Neural crest cell (in vitro differentiated cells): ENCODE measurements around the gene JTB. TPM values are rescaled to one million over a fixed set of nuclear protein-coding genes. Genes with fewer than 3 reads are reported as not detected.
A peak's percentile ranks its signal among the peaks of the same experiment; 100 is the strongest.
"Not testable (repeated sequence)": the region's sequence is repeated elsewhere in the genome, so short reads cannot be mapped to it uniquely, and the experiment has no call there.

ENCODE experiments used
- DNase-seq: peaks from one replicate; pipeline ENCODE4 v3.0.0; 2021; ENCODE audit warnings: low read depth, mixed read lengths, low spot score
- H3K27ac Mint-ChIP-seq: one replicate; pipeline ENCODE4 v1.8.0; 2021; ENCODE audit warnings: mild to moderate bottlenecking, mixed read lengths; ENCODE audit not compliant: unreplicated experiment
- H3K27me3 Mint-ChIP-seq: 2 replicates; pipeline ENCODE4 v1.8.0; 2021; ENCODE audit warnings: low read depth, mild to moderate bottlenecking, mixed read lengths
- H3K36me3 Mint-ChIP-seq: 2 replicates; pipeline ENCODE4 v1.8.0; 2021; ENCODE audit warnings: low read depth, mild to moderate bottlenecking, mixed read lengths
- H3K4me1 Mint-ChIP-seq: 2 replicates; pipeline ENCODE4 v1.8.0; 2021; ENCODE audit warnings: mixed read lengths
- H3K4me3 Mint-ChIP-seq: one replicate; pipeline ENCODE4 v1.8.0; 2021; ENCODE audit warnings: mild to moderate bottlenecking, mixed read lengths
- H3K9me3 Mint-ChIP-seq: 2 replicates; pipeline ENCODE4 v1.8.0; 2021; ENCODE audit warnings: mixed read lengths
- long read RNA-seq: library from polyadenylated mRNA; unstranded; transcript quantifications from one replicate; pipeline ENCODE4 v2.0.0, GENCODE V29; 2020
- total RNA-seq: library from RNA; stranded (reverse); gene quantifications from 2 replicates; pipeline ENCODE4 v1.2.1, GENCODE V29; 2021
- TF ChIP-seq, protein P1 (sequence below): fragments of 200-600 bp; sonication (generic); conservative IDR thresholded peaks from 2 replicates; pipeline ENCODE4 v1.5.0; 2021; ENCODE audit warnings: antibody characterized with exemption, mild to moderate bottlenecking

Gene JTB
- total RNA-seq: 72.9 and 74.2 TPM in 2 replicates
- long read RNA-seq, partial matches to known transcripts: 1 of 5 reads
- long read RNA-seq, other reads (novel, unspliced or antisense): 2 of 5 reads

DNA sequence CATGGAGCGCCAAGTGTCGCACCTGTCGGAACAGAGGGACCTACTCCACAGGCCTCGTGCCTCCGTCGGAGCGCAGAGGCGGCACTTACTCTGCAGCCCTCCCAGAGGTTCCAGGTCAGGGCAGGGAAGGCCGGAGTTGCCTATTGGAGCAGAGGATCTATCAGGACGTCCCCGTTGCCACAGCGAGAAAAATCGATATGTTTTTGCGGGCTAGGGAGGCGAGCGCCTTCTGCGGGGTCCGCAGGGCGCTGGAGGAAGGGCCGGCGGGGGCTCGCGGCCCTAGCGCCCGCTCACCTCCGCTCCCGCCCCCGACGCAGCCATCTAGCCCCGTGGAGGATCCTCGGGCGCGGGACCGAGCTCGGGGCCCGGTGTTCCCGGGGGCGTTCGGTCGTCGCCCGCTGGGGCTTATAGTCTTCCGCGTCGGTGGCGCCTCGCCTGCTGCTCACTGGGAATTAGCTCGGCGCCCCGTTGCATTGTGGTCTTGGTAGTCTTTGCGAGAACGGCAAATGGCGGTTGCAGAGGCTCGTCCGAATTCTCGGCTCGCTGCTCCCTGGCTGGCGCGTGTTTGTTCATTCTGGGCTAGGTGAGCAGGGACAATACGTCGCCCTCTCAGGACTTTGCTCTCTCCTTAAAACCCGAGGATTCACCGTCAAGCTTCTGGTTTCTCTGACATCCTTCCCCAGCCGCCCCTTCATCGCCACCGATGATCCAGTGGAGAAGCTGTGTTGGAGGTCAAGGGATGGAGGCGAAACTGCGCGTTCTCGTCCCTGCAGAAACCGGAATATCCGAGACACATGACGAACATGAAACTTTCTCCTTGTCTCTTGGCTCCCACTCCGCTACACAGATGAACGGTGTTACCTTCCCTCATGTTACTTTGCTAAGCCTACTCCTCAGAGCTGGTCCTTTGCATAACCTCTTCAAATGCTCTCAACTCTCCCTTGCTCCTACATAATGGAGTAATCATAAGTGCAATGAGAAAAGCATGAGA is at the start of gene JTB:
Gene JTB, minus strand, starts transcription at position 425 of the 991 bp plus-strand sequence. Its CDS starts 422 bp downstream, at position 3.
- H3K36me3 Mint-ChIP-seq: peaks cover 12% of the 10 kb centered on the region
- H3K4me1 Mint-ChIP-seq: peaks cover 36% of the 10 kb centered on the region
- peak within 1 kb of the TSS; percentile 100 for H3K4me3 Mint-ChIP-seq
- no peaks in the 10 kb centered on the region for H3K9me3 Mint-ChIP-seq
- TF ChIP-seq, protein P1, sequence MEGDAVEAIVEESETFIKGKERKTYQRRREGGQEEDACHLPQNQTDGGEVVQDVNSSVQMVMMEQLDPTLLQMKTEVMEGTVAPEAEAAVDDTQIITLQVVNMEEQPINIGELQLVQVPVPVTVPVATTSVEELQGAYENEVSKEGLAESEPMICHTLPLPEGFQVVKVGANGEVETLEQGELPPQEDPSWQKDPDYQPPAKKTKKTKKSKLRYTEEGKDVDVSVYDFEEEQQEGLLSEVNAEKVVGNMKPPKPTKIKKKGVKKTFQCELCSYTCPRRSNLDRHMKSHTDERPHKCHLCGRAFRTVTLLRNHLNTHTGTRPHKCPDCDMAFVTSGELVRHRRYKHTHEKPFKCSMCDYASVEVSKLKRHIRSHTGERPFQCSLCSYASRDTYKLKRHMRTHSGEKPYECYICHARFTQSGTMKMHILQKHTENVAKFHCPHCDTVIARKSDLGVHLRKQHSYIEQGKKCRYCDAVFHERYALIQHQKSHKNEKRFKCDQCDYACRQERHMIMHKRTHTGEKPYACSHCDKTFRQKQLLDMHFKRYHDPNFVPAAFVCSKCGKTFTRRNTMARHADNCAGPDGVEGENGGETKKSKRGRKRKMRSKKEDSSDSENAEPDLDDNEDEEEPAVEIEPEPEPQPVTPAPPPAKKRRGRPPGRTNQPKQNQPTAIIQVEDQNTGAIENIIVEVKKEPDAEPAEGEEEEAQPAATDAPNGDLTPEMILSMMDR: peak; percentile 23
- H3K27me3 Mint-ChIP-seq: no peaks in the 10 kb centered on the region
- peak; percentile 75 for DNase-seq
- H3K27ac Mint-ChIP-seq: peak within 1 kb of the TSS; percentile 96

DNA sequence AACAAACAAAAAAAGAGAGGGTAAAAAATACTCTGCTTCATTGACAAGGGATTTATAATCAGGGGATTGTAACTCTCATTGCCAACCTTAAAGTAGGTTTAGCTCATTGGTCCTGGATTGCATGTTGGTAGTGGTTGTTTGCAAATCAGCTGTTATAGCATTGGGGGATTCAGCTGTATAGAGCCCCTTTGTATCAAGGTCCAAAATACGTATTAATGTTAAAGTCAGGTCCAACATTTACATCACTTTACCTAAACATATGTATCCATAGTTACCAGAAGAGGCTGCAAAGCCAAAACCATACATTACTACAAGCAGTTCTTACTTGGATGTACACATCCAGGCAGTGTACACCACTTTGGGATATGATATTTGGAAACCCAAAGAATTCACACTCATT is 42.5 kb upstream of the JTB start:
- TF ChIP-seq, protein P1: no peak
- H3K9me3 Mint-ChIP-seq: no peaks in the 10 kb centered on the region
- no peaks in the 10 kb centered on the region for H3K36me3 Mint-ChIP-seq
- H3K4me3 Mint-ChIP-seq: no peak overlapping the region
- no peak overlapping the region for H3K27ac Mint-ChIP-seq
- no peaks in the 10 kb centered on the region for H3K27me3 Mint-ChIP-seq
- no peak for DNase-seq
- no peaks in the 10 kb centered on the region for H3K4me1 Mint-ChIP-seq

DNA sequence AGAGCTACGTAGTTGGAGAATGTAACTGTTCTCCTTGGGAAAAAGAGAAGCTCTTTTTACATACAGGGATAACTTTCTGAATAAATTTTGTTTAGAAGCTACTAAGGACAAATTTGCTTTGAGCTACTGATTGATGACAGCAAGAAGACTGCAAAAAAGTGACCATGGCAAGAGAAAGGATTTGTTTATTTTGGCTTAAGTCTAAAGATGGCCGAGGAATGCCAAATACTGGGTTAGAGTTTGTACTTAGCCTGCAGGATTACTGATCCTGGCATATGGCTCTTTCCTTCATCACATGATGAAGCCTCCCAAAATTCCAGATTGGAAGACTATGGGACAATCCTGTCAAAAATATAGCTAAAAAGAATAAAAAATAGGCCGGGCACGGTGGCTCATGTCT is 41.8 kb upstream of the JTB start:
- Mint-ChIP-seq H3K4me3 (no peak overlapping the region), H3K27me3 (no peaks in the 10 kb centered on the region)
- TF ChIP-seq, protein P1: no peak

DNA sequence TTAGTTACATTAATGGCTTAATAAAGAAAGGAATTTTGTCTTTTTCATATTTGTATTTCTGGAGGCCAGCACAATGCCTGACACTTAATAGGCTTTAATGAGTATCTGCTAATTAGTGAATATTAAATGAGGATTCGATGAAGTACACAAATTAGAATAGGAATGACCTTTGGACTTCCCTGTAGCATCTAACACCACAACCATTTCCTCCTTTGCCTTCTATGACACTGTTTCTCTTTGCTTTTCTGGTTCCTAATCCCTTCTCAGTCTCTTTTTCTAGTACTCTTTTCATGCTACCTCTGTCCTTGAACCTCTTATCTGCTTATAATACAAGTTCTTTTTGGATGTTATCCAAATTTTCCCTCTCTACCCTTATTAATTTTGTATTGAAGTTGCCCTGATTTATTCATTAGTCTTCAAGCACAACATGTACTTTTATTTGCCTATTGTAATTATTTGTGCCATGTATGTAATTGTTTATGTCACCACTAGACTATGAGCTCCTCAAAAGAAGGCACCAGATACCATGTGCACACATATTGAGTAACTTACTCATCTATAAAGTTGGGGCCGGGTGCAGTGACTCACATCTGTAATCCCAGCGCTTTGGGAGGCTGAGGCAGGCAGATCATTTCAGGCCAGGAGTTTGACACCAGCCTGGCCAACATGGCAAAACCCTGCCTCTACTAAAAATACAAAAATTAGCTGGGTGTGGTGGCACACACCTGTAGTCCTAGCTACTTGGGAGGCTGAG is 36.9 kb upstream of the JTB start:
- Mint-ChIP-seq H3K4me1 (no peaks in the 10 kb centered on the region), H3K4me3 (no peak overlapping the region), H3K27me3 (no peaks in the 10 kb centered on the region), H3K9me3 (no peaks in the 10 kb centered on the region), H3K36me3 (no peaks in the 10 kb centered on the region), H3K27ac (no peak overlapping the region)
- TF ChIP-seq, protein P1: no peak
- DNase-seq: no peak

More for the DNA sequence above, 41.8 kb upstream of the JTB start:
- Mint-ChIP-seq H3K36me3 (no peaks in the 10 kb centered on the region), H3K9me3 (no peaks in the 10 kb centered on the region), H3K27ac (no peak overlapping the region), H3K4me1 (no peaks in the 10 kb centered on the region)
- no peak for DNase-seq

DNA sequence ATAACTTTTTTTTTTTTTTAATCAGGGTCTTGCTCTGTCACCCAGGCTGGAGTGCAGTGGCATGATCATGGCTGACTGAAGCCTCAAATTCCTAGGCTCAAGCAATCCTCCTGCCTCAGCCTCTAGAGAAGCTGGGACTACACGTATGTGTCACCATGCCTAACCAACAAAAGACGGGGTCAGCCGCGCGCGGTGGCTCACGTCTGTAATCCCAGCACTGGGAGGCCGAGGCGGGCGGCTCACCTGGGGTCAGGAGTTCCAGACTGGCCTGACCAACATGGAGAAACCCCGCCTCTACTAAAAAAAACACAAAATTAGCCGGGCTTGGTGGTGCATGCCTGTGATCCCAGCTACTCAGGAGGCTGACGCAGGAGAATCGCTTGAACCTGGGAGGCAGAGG is 35.1 kb upstream of the JTB start:
- not testable (repeated sequence) for H3K36me3 Mint-ChIP-seq, H3K4me3 Mint-ChIP-seq, H3K27ac Mint-ChIP-seq, H3K9me3 Mint-ChIP-seq, H3K27me3 Mint-ChIP-seq, DNase-seq, H3K4me1 Mint-ChIP-seq
